Measurements from ENCODE around the gene PCDHGB3. TPM values are rescaled to one million over a fixed set of nuclear protein-coding genes. Genes with fewer than 3 reads are reported as not detected.

The PCDHGB3 gene
- total RNA-seq, 1 experiment from 2014 or later: 1.6 TPM

GRCh38 chr5:141363952-141364660 lies 5.9 kb upstream of the PCDHGB3 start, which contains the start of gene PCDHGA5:
TSS of gene PCDHGA5 (plus strand) at chr5:141364162. CDS start at chr5:141364331, 169 bp downstream.
- Mint-ChIP-seq H3K36me3 (ENCODE audit: insufficient read depth in 1 of 3, low read depth in 3 of 3) (peaks cover 46 to 65% (median 57%) of the 10 kb centered on the region in 3 experiments), H3K4me3 (no peak within 1 kb of the TSS), H3K9me3 (peaks cover 68 to 73% of the 10 kb centered on the region in 2 experiments), H3K27ac (no peak within 1 kb of the TSS), H3K27me3 (ENCODE audit: low read depth) (peaks cover 7% of the 10 kb centered on the region), H3K4me1 (peaks cover 7 to 15% of the 10 kb centered on the region in 2 experiments; a peak in 3 of 4 replicates)
- no peak within 1 kb of the TSS for H3K14ac ChIP-seq (ENCODE audit: insufficient read depth, low read length)
- no peak within 1 kb of the TSS for H3K56ac ChIP-seq (ENCODE audit: insufficient read length, low read depth, low read length)
- H2AFZ ChIP-seq (ENCODE audit: low read length): no peak within 1 kb of the TSS
- no peak within 1 kb of the TSS for H4K5ac ChIP-seq (ENCODE audit: insufficient read length, low read depth, low read length)
- H2BK120ac ChIP-seq (ENCODE audit: low read depth, low read length, poor library complexity, severe bottlenecking): no peak within 1 kb of the TSS
- no peak within 1 kb of the TSS for H2BK12ac ChIP-seq (ENCODE audit: insufficient read length, low read depth, low read length)
- no peak within 1 kb of the TSS for H3K27ac ChIP-seq (ENCODE audit: insufficient read length, low read depth, low read length)
- H3K4me1 ChIP-seq (ENCODE audit: insufficient read depth, low read length): no peaks in the 10 kb centered on the region
- H2AK5ac ChIP-seq (ENCODE audit: insufficient read length, low read length): no peak within 1 kb of the TSS
- H3K79me1 ChIP-seq (ENCODE audit: insufficient read depth, low read depth, low read length, poor library complexity, severe bottlenecking): no peaks in the 10 kb centered on the region
- no peak within 1 kb of the TSS for H2BK15ac ChIP-seq (ENCODE audit: low read depth, low read length)
- no peak within 1 kb of the TSS for H4K8ac ChIP-seq (replicated peaks; ENCODE audit: insufficient read length, low read depth, low read length)
- no peak within 1 kb of the TSS for H3K18ac ChIP-seq (ENCODE audit: insufficient read length, low read depth, low read length)
- no peak within 1 kb of the TSS for H3K4me2 ChIP-seq (ENCODE audit: insufficient read depth, insufficient read length, low read length)
- no peak for DNase-seq
- no peak within 1 kb of the TSS for H4K91ac ChIP-seq (ENCODE audit: insufficient read length, low read depth, low read length)
- no peak within 1 kb of the TSS for H2BK5ac ChIP-seq (ENCODE audit: insufficient read length, low read length)
- no CpG with 5 or more reads among the region's 34 CpGs for WGBS (ENCODE audit: extremely low coverage, insufficient read length, low lambda C conversion rate)
- no peak within 1 kb of the TSS for H3T11ph ChIP-seq (ENCODE audit: low read length)
- no peak for TF ChIP-seq CTCF (conservative IDR thresholded peaks at IDR 0.05)
- no peaks in the 10 kb centered on the region for H3K27me3 ChIP-seq (ENCODE audit: insufficient read depth, low read length)
- no peak within 1 kb of the TSS for H3K9ac ChIP-seq (ENCODE audit: extremely low read depth, insufficient read length, low read length)
- no peaks in the 10 kb centered on the region for H3K79me2 ChIP-seq (ENCODE audit: insufficient read depth, low read length)
- H3K4ac ChIP-seq (ENCODE audit: low read depth, low read length): no peak within 1 kb of the TSS
- H3K23me2 ChIP-seq (ENCODE audit: insufficient read length, low read depth, low read length, poor library complexity, severe bottlenecking): no peaks in the 10 kb centered on the region
- H2BK20ac ChIP-seq (ENCODE audit: low read depth, low read length, poor library complexity, severe bottlenecking): no peak within 1 kb of the TSS
- H4K20me1 ChIP-seq (ENCODE audit: control insufficient read depth, insufficient read depth, insufficient read length): no peaks in the 10 kb centered on the region
- H3K9me3 ChIP-seq (ENCODE audit: control insufficient read depth, low read depth, low read length): peaks cover 22% of the 10 kb centered on the region
- H3K23ac ChIP-seq (ENCODE audit: insufficient read length, low read depth, low read length): no peak within 1 kb of the TSS

Measured in H9 (cell line).